ENCODE measurements around the gene JPT2.
"Not testable (repeated sequence)": the region's sequence is repeated elsewhere in the genome, so short reads cannot be mapped to it uniquely, and the experiment has no call there.

The JPT2 gene

GRCh38 chr16:1732071-1732470, 54.0 kb downstream of the JPT2 start:
- no peak for DNase-seq (ENCODE audit: low read depth)

- not testable (repeated sequence) for DNase-seq (ENCODE audit: low read depth)
These were observed 54.5 kb downstream of the JPT2 start for GRCh38 chr16:1732551-1732987.

GRCh38 chr16:1734123-1734522, 56.0 kb downstream of the JPT2 start:
- DNase-seq (ENCODE audit: low read depth): no peak

GRCh38 chr16:1734816-1735215, 56.7 kb downstream of the JPT2 start:
- no peak for DNase-seq (ENCODE audit: low read depth)

GRCh38 chr16:1740234-1740633, 62.2 kb downstream of the JPT2 start:
- DNase-seq (ENCODE audit: low read depth): no peak

GRCh38 chr16:1740781-1741490, 62.9 kb downstream of the JPT2 start:
- no peak for DNase-seq (ENCODE audit: low read depth)

- no peak for DNase-seq (ENCODE audit: low read depth)
These were observed 63.6 kb downstream of the JPT2 start for GRCh38 chr16:1741553-1742165.

- DNase-seq (ENCODE audit: low read depth): no peak
These were observed 65.6 kb downstream of the JPT2 start for GRCh38 chr16:1743376-1744337.

- no peak for DNase-seq (ENCODE audit: low read depth)
These were observed 66.3 kb downstream of the JPT2 start for GRCh38 chr16:1744338-1744840.

GRCh38 chr16:1745181-1745899, 67.3 kb downstream of the JPT2 start:
- DNase-seq (ENCODE audit: low read depth): no peak

GRCh38 chr16:1745900-1746692, 68.0 kb downstream of the JPT2 start:
- DNase-seq (ENCODE audit: low read depth): no peak

- DNase-seq (ENCODE audit: low read depth): no peak
These were observed 68.7 kb downstream of the JPT2 start for GRCh38 chr16:1746693-1747195.

- no peak for DNase-seq (ENCODE audit: low read depth)
These were observed 69.9 kb downstream of the JPT2 start for GRCh38 chr16:1747934-1748333.

- DNase-seq (ENCODE audit: low read depth): no peak
These were observed 71.4 kb downstream of the JPT2 start for GRCh38 chr16:1749152-1750117.

Data from activated T-helper 9 cell treated with anti-CD3 and anti-CD28 coated beads, Interleukin-2, amount 50 U/mL, for 16 hours (primary cell).